DMS153 (cell line): Measurements from ENCODE around the gene CHGA.

Experiments
- DNase-seq: peaks from one replicate; lab custom pipeline; 2025; lab: John Stamatoyannopoulos, UW

CHGA gene

DNA sequence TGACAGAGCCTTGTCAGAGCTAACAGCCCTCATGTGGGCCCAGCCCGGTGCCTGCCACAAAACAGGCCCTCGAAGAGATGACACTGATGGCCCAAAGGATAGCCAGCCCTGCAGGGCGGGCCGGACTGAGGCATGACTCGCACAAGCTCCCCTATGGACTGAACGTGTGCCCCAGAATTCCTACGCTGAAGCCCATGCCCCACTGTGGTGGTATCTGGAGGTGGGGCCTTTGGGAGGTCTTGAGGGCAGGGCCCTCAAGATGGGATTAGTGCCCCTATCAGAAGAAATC, 38.6 kb downstream of the CHGA start:
- DNase-seq: no peak

DNA sequence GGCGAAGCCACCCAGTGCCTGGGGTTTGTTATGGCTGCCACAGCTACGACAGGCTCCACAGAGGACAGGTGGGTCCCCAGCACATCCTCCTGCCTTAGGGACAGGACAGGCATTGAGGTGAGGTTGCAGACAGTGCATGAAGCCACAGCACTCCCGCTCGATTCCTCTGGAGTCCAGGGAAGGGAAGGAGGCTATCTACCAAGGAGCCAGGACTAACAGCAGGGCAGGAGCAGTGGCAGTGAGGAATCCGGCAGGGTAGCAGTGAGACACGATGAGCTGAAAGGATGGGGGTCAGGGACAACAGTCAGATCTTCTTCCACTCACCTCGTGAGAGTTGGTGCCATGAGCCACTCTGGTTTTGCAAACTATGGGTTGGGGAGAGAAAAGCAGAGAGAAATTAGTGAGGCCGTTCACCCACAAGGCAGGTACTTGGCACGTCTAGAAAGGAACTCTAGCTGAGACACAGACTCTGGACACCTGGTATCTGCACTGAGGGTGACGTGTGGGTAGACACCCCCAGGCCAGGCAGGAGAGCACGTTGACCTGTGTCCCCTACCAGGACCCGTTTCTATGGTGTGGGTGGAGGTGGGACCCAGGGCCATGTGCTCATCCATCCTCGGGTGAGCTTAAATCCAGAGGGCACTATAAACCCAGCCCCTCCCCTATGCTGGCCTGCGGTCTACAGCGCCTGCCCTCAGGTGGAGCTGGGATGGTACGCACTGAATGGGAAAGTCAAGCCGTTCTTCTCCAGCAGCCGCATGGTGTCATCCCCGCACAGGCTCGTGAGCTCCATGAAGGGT, 39.3 kb downstream of the CHGA start:
- DNase-seq: no peak

- DNase-seq: no peak
Observed at GRCh38 chr14:92962831-92963095, 39.8 kb downstream of the CHGA start.

- DNase-seq: no peak
Observed at GRCh38 chr14:92963301-92964123, 40.6 kb downstream of the CHGA start.

DNA sequence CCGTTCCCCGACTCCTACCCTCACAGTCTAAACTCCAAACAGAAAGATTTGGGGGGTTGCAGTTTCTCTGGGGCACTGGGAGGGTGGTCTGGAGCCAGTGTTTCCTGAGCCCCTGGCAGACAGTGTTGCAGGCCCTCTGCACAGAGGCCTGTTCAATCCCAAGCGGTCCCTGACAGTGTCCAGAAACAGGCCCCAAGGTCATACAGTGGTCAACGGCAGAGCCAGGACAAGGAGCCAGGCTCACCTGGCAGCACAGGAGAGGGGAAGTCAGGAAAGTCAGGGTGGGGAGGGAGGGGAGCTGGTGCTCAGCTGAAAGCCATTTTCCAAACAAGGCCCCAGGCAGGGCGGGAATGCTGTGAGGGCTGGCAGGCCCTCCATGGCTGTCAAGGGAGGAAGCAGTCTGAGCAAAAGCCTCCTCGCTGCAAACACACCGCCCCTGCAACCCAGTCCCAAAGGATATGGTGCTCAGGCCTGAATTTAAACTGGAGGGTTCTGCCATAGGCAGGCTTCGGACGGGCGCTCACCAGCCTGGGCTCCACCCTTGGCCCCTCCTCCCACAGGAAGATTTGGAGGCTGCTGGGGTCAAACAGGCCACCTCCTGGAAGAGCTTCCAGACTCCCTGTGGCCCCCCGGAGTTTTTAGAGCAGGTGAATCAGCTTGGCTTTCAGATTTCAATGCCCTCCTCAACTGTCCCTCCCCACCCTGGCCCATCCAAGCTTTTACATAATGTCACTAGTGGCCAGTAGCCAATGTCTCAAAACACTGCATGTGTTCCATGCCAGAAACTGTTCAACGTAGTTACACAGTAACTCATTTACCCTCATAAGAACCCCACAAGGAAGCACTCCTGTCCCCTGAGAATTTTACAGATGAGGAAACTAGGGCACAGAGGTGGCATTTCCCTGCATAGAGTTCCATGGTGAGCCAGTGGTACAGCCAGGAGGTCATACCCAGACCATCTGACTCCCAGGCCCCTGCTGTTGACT, 41.5 kb downstream of the CHGA start:
- no peak for DNase-seq

DNA sequence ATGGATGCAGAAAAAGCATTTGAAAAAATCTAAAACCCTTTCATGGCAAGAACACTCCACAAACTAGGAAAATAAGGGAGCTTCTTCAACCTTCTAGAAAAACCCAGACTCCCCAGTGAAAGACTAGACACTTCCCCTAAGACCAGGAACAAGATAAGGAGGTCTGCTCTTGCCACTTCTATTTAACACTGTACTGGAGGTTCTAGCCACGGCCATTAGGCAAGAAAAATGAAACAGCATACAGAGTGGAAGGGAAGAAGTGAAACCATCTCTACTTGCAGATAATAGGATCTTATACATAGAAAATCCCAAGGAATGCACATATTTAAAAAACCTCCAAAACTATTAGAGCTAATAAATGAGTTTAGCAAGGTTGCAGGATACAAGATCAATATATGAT, 42.3 kb downstream of the CHGA start:
- DNase-seq: no peak

DNA sequence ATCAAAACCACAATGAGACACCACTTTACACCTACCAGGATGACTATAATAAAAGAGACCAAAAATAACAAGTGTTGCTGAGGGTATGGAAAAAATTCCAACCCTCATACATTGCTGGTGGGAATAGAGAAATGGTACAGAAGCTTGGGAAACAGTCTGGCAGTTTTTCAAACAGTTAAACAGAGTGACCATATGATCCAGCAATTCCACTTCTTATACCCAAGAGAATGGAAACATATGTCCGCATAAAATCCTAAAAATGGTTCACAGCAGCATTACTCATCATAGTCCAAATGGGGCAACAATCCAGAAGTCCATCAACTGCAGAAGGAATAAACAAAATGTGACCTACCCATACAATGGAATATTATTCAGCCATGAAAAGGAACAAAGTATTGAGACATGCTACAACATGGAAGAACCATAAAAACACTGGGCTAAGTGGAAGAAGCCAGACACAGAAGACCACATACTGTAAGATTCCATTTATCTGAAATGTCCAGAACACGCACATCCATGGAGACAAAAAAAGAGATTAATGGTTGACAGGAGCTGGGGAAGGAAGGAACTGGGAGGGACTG, 44.5 kb downstream of the CHGA start:
- no peak for DNase-seq

GRCh38 chr14:92968291-92969020, 45.5 kb downstream of the CHGA start:
- DNase-seq: no peak

DNA sequence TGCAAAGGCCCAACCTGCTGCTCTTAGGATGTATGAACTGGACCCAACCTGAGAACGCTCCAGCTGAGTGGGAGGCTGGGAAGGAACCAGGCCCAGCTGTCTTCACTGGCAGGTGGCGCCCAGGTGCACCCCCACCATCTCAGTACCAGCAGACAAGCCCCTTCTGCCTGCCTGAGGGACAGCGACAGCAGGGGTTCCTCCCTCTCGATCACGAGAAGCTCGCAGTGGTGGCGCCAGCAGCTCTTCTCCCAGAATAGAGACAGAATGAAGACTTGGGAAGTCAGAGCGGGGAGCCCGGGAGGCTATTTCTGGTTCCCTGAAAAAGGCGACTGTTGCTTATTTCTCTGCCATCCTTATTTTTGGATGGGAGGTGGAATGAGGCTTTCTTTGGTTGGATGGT, 46.5 kb downstream of the CHGA start:
- no peak for DNase-seq

DNA sequence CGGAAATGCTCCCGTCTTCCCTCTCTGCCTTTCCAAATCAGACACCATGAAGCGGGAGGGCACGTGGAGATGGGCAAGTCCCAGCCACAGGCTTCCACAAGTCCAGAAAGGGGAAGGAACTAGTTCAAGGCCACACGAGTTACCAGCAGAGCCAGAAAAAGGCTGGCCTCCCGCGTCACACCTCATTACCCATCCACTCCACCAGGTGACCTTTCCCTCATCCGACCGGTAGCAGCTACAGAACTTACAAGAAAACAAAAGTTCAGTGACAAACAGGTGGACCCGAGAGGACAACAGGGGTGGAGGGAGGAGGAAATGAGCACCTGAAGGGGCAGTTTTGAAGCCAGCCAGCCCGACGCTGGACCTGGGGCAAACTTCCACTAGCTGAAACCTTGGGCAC, 46.9 kb downstream of the CHGA start:
- no peak for DNase-seq

GRCh38 chr14:92970271-92970670, 47.3 kb downstream of the CHGA start:
- no peak for DNase-seq

- DNase-seq: no peak
Observed at GRCh38 chr14:92971601-92972180, 48.7 kb downstream of the CHGA start.

GRCh38 chr14:92973261-92973797, 50.4 kb downstream of the CHGA start:
- no peak for DNase-seq

- DNase-seq: no peak
Observed at GRCh38 chr14:92973798-92974372, 50.9 kb downstream of the CHGA start.

GRCh38 chr14:92974541-92975345, 51.8 kb downstream of the CHGA start:
- DNase-seq: no peak

GRCh38 chr14:92976268-92976667, 53.3 kb downstream of the CHGA start:
- DNase-seq: no peak

DNA sequence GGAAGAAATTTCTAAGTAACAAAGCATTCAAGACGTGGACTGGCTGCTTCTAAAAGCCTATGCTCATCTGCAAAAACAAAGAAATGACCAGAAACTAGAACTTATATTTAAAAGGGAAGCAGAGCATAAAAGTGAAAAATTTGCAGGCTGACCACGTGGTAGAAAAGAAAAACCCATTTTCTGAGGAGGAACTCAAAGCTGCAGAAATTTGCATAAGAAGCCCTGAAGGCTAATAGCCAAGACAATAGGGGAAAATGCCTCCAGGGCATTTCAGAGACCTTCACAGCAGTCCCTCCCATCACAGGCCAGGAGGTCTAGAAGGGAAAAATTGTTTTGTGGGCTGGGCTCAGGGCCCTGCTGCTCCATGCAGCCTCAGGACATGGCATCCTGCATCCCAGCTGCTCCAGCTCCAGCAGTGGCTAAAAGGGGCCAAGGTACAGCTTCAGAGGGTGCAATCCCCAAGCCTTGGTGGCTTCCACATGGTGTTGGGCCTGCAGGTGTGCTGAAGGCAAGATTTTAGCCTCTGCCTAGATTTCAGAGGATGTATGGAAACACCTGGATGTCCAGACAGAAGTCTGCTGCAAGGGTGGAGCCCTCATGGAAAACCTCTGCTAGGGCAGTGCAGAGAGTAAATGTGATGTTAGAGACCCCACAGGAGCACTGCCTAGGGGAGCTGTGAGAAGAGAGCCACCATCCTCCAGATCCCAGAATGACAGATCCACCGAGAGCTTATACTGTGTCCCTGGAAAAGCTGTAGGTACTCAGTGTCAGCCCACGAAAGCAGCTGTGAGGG, 55.5 kb downstream of the CHGA start:
- DNase-seq: no peak

DNA sequence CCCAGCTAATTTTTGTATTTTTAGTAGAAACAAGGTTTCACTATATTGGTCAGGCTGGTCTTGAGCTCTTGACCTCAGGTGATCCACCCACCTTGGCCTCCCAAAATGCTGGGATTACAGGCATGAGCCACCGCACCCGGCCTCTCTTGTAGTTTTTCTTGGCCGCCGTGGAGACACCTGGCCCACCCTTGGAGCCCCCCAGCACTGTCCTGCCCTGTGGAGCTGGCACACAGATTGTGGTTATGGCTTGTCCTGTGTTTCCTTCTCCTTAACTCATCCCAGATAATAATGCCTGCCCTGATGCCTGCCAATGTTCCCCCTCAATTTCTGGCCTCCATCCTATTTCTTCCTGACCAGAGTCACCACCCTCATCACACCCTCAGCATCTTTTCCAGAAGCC, 57.9 kb downstream of the CHGA start:
- no peak for DNase-seq

DNA sequence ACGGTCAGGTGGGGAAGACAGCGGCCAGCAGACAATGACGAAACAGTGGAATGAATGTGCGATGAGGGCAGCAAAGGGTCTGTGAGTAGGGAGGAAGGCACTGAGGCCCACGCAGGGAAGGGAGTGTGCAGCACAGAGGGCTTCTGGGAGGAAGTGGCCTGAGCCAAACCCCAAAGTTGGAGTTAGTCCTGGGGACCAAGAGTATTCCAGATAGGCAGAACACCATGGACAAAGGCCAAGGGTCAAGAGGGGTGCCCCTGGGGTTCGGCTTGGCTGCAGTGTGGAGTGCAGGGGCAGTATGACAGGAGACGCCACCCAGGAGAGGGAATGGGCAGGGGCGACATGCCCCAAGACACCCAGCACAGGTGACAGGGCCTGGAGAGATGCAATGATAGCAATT, 58.8 kb downstream of the CHGA start:
- DNase-seq: no peak
